NCI-H748 treated with DMSO at 0.1 percent for 48 hours (cell line): ENCODE data around the gene UBQLNL.

ENCODE experiments used
- DNase-seq: peaks from one replicate; lab custom pipeline; 2025; lab: John Stamatoyannopoulos, UW

Gene UBQLNL

DNA sequence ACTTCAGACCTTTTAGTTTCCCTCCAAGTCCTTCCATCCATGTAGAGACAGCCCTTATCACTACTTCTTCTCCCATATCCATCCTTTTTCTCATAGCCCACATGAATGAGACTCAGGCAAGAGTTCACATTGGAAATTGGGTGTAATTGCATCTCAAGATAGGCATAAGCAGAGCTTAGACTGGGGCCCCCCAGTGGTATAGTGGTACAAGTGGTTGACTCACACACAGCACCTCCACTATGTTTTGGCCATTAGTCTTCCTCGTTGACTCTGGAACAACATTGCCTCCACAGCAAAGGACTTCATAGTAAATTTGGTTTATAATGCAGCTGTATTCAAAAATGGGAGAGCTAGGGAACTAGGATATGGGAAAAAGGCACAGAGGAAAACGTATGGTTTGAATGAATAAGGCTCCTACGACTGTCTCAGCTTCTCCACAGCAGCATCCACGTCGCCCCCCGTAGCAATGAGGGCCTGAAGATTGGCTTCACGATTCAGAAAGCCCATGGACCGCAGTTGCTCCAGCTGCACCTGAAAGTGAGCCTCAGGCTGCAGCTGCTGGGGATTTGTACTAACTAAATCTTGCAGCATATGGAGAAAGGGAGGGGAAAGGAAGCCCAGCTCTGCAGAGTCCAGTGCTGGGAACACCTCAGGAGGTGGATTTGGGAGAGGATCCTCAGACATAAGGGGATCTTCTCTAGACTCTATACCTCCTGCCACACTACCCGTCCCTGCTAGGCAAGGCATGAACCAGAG, 9.1 kb downstream of the UBQLNL start:
- DNase-seq: no peak

DNA sequence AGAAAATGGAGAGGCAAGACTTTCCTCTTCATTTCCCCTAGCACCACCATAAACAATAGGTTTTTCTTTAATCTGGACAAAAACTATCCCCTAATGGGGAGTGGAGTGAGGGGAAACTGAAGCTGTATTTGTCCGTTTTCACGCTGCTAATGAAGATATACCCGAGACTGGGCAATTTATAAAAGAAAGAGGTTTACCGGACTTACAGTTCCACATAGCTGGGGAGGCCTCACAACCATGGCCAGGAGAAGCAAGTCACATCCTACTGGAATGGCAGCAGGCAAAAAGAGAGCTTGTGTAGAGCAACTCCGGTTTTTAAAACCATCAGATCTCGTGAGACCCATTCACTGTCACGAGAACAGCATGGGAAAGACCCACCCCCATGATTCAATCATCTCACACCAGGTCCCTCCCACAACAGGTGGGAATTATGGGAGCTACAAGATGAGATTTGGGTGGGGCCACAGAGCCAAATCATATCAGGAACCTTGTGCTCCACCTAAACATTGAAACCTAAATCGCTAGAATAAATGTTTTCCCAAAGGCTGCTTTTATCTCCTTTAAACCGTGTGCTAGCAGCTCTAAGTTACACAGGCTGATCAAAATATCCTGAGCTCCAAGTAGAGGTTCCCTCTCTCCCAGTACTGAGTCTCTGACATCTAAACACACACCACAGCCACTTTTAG, 11.0 kb downstream of the UBQLNL start:
- no peak for DNase-seq

DNA sequence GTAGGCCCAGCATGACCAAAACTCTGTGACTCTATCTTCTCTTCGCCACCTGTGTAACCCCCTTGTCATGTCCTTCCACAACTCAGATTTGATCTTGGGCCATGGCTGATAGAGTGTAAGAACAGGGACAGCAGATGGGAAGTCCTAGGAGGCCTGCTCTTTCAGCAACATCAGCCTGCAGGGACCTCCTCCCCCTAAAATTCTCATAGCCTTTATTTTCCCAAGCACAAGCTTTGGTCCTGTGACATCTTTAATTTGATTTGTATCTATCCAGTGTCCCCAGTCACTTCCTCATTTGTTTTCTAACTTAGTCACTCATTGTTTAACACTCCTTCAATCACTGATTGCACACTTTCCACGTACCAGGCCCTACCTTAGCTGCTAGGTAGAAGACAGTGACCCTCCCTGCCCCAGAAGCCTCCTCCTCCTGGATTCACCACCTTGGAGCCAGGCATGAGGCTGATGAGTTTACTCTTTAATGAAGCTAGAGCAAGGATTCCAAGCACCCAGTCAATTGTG, 12.0 kb downstream of the UBQLNL start:
- DNase-seq: no peak

DNA sequence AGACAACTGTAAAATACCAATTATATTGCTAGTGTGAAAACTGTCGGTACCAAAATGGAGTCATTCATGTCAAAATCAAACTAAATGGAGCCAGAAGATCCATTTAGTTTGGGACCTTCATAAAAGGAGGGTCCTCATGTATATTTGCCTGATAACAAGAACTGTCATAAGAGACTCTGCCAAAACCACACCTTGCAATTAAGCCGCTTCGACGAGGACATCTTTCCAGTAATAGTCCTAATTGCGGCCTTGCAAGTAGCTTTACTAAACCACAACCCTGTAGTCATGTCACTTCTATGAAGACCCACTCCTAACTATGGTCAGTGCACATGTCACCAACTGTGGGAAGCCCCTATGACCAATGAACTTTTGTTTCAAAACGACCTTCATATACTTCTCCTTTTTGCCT, 16.1 kb downstream of the UBQLNL start:
- no peak for DNase-seq

DNA sequence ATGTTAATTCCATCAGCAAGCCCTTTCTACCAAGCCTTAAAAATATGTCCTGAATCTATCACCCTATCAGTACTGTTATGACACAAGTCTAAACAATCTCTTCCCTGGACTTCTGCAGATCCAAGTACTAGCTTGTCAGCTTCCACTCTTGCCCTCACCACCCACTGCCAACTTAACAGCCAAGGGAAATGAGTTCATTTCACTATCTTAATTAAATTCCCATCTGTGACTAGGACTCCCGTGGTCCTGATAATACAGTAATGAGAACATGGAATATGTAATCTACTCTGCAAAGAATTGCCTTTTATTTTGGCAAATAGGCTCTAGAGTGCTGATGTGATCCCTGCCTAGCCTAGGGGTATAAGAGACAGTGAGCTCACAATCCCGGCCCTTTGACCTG, 16.8 kb downstream of the UBQLNL start:
- no peak for DNase-seq

DNA sequence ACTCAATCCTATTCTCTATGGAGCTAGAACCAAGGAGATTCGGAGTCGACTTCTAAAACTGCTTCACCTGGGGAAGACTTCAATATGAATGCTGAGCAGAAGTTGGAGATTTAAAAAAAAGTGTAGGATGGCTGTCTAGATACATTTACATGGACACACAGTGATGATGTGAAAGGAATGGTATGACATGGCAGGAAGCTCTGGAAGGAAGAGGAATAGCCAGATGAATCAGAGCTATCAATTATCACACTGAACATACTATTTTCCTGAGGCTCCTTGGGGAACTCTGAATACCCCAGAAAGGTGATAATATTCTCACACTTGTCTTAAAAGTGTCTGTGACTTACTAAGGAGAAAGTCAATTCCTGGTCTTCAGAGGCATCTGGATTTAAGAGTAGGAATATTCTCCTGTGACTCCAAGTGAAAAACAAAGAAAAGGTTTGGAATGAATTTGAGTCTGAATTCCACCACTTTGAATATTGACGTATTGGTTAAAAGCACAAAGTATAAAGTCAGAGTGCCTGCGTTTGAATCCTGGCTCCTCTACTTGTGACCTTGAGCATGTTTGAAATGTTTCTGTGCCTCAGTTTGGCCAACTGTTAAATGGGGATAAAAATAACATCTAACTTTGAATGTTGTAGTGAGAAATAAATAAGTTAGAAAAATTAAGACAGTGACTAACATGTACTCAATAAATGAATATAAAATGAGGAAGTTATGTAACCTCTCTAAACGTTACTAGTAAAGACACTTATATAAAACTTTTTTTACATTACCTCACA, 26.7 kb downstream of the UBQLNL start:
- no peak for DNase-seq

DNA sequence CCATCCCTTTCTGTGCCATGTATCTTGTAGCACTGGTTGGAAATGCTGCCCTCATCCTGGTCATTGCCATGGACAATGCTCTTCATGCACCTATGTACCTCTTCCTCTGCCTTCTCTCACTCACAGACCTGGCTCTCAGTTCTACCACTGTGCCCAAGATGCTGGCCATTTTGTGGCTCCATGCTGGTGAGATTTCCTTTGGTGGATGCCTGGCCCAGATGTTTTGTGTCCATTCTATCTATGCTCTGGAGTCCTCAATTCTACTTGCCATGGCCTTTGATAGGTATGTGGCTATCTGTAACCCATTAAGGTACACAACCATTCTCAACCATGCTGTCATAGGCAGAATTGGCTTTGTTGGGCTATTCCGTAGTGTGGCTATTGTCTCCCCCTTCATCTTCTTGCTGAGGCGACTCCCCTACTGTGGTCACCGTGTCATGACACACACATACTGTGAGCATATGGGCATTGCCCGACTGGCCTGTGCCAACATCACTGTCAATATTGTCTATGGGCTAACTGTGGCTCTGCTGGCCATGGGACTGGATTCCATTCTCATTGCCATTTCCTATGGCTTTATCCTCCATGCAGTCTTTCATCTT, 27.6 kb downstream of the UBQLNL start:
- DNase-seq: no peak

DNA sequence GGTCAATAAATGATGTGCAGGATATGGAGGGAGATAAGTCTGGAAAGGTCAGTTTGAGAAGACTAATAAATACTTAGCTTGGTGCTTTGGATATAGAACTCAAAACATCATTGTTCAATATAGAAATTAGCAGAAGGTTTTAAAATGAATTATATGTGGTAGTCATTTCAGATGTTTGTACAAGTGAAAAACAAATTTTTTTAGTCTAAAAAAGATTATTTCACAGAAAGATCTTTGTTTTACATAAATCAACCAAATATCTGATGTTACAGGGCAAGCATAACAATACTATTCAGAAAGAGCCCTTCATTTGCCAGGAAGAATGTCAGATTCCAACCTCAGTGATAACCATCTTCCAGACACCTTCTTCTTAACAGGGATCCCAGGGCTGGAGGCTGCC, 28.1 kb downstream of the UBQLNL start, which contains the start of gene OR52D1:
Gene OR52D1 (plus strand): TSS at position 301 of the 400 bp plus-strand sequence. CDS start 22 bp downstream, at position 323.
- DNase-seq: no peak

DNA sequence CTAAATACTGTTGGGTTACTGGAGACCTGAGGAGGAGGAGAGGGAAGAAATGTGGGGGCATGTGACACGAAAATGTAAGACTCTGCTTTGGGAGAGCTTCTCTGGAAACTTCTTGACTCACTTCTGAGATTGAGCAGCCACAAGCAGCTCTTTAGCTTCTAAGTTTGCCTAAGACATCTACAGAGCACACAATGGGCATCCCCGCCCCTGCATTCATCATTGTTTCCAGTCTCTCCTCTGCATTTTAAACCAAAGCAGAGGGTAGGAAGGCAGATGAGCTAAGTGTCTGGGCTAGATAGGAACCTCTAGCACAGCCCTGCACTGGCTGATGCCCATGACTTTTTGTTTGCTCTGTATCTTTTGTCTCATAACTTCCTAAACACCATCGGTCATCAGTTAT, 30.1 kb downstream of the UBQLNL start:
- no peak for DNase-seq

DNA sequence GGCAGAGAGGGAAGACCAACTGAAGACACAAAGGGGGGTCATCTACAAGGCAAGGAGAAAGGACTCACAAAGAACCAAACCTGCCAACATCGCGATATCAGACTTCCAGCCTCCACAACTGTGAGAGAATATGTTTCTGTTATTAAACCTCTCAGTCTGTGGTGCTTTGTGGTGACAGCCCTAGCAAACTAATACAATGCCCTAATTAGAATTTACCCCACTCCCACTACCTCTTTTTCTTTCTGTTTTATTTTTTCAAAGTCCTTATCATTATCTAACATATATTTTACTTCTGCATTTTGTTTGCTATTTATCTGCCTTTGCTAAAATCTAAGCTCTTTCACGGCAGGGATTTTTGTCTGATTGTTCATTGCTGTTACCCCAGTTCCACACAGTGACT, 30.5 kb downstream of the UBQLNL start:
- no peak for DNase-seq

DNA sequence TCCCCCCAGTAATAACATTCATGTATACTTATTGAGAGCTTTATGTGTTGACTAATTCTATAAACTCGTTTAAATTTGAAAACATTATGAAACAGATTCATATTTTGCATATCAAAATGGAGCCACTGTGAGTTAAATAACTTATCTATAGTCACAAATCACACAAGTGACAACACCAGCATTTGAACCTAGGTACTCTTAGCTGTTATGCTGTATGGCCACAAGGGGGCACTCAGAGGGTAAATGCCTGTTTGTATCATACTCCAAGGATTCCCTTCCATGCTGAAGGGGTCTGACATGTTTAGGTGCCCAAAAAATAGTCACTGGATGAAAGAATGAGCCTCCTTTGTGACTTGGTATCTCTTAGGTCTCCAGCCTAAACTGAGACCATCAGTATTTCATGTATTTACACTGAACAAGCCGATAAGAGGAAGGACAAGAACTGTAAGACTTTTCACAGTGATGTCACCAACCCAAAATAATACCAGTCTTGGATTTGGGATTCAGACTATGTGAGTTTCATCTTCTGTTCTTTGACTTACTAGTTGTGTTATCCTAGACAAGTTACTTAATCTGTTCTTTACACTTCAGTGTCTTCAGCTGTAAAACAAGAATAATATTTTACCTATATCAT, 40.2 kb downstream of the UBQLNL start:
- DNase-seq: peak; percentile 12

DNA sequence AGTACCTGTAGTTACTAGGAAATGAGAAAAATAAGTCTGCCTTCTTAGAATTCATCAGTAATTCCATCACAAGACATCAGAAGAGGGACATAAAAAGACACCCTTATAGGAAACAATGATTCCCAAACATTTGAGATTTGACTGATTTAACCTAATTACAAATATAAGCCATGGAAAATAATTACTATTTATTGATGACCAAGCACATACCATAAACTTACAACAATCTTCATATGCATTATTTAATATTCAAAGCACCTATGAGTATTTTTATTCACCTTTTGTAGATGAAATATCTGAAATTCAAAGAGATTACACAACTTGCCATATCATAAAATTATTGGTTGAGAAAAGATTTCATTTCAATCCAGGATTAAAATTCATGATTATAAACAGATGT, 42.6 kb downstream of the UBQLNL start:
- DNase-seq: no peak

DNA sequence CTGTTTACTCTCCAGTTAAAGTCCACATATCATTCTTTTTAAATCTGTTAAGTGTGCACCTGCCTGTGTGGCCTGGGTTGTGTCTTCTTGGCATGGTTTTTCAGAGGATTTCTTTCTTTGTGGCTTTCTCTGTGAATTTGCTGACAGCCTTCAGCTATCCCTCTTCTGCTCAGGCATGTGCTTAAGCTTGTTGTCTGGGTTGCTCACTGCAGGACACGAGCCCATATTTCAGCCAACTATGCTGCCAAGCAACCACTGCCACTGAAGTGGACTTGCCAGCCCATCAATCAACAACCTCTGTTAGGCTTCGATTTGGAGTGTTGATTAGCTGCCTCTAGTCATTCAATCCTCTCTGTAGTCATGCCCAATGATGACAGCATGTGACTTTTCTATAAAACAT, 49.0 kb downstream of the UBQLNL start:
- DNase-seq: no peak
